Measurements from ENCODE around the gene TBCK. TPM values are rescaled to one million over a fixed set of nuclear protein-coding genes. Genes with fewer than 3 reads are reported as not detected.

The TBCK gene
- total RNA-seq, 4 donors from 2014 or later, result 37.4 to 97.1 (median 48.3) TPM

GRCh38 chr4:106336618-106337017 is 20.6 kb upstream of the TBCK start:
- no peaks in the 10 kb centered on the region for H3K4me1 ChIP-seq
- H3K27ac ChIP-seq, result no peak overlapping the region
- intact Hi-C loops (cut with DNase I; ENCODE audit: low total_unique reads), result no loop called here
- H3K36me3 ChIP-seq, result no peaks in the 10 kb centered on the region
- H3K27me3 ChIP-seq, result no peaks in the 10 kb centered on the region
- H3K9me3 ChIP-seq, result no peaks in the 10 kb centered on the region
- TF ChIP-seq CTCF (IDR thresholded peaks at IDR 0.05), result no peak
- no peak for TF ChIP-seq POLR2A (IDR thresholded peaks at IDR 0.05)
- H3K4me3 ChIP-seq, result no peak overlapping the region
- DNase-seq, result no peak

GRCh38 chr4:106334741-106335470 is 18.9 kb upstream of the TBCK start:
- Histone ChIP-seq H3K4me1 (no peaks in the 10 kb centered on the region), H3K36me3 (no peaks in the 10 kb centered on the region), H3K27me3 (no peaks in the 10 kb centered on the region), H3K4me3 (no peak overlapping the region), H3K27ac (no peak overlapping the region), H3K9me3 (no peaks in the 10 kb centered on the region)
- DNase-seq, result no peak
- intact Hi-C loops (cut with DNase I; ENCODE audit: low total_unique reads), result no loop called here
- TF ChIP-seq CTCF (IDR thresholded peaks at IDR 0.05) (no peak), POLR2A (IDR thresholded peaks at IDR 0.05) (no peak)

GRCh38 chr4:106333186-106333585 is 17.2 kb upstream of the TBCK start:
- Histone ChIP-seq H3K27me3 (no peaks in the 10 kb centered on the region), H3K9me3 (no peaks in the 10 kb centered on the region), H3K4me1 (no peaks in the 10 kb centered on the region), H3K4me3 (no peak overlapping the region), H3K36me3 (no peaks in the 10 kb centered on the region), H3K27ac (no peak overlapping the region)
- intact Hi-C loops (cut with DNase I; ENCODE audit: low total_unique reads), result no loop called here
- no peak for TF ChIP-seq POLR2A (IDR thresholded peaks at IDR 0.05)
- no peak for TF ChIP-seq CTCF (IDR thresholded peaks at IDR 0.05)
- DNase-seq, result no peak

GRCh38 chr4:106329041-106329618 is 13.1 kb upstream of the TBCK start:
- intact Hi-C loops (cut with DNase I; ENCODE audit: low total_unique reads), result no loop called here
- H3K36me3 ChIP-seq, result no peaks in the 10 kb centered on the region

More at GRCh38 chr4:106329041-106329618, 13.1 kb upstream of the TBCK start:
- Histone ChIP-seq H3K27ac (no peak overlapping the region), H3K4me1 (no peaks in the 10 kb centered on the region), H3K27me3 (no peaks in the 10 kb centered on the region), H3K4me3 (no peak overlapping the region), H3K9me3 (no peaks in the 10 kb centered on the region)
- no peak for DNase-seq
- TF ChIP-seq CTCF (IDR thresholded peaks at IDR 0.05) (peak in 3 of 4 experiments; percentile 9 to 21 (median 18)), POLR2A (IDR thresholded peaks at IDR 0.05) (no peak)

Measured in uterus (tissue), 4 donors.